ENCODE data around the gene DNAJC4. TPM values are rescaled to one million over a fixed set of nuclear protein-coding genes. Genes with fewer than 3 reads are reported as not detected.

DNAJC4 gene
- total and polyA plus RNA-seq, 9 of the 15 experiments (the other 6 are each of a cell fraction or from before 2014, with no cell fraction given): 4.0 to 32.6 (median 19.9) TPM

GRCh38 chr11:64269540-64270220 lies 39.3 kb downstream of the DNAJC4 start (continued):
- TF ChIP-seq, protein P1, sequence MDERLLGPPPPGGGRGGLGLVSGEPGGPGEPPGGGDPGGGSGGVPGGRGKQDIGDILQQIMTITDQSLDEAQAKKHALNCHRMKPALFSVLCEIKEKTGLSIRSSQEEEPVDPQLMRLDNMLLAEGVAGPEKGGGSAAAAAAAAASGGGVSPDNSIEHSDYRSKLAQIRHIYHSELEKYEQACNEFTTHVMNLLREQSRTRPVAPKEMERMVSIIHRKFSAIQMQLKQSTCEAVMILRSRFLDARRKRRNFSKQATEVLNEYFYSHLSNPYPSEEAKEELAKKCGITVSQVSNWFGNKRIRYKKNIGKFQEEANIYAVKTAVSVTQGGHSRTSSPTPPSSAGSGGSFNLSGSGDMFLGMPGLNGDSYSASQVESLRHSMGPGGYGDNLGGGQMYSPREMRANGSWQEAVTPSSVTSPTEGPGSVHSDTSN (CRISPR knock-in tag; IDR thresholded peaks at IDR 0.05; ENCODE audit: low read depth): no peak
- TF ChIP-seq, protein P1 (tag; conservative IDR thresholded peaks at IDR 0.05; ENCODE audit: low read depth): no peak
- TF ChIP-seq GABPB1 (CRISPR knock-in tag; IDR thresholded peaks at IDR 0.05): peak; percentile 99
- no peak for TF ChIP-seq STAG1 (CRISPR knock-in tag; IDR thresholded peaks at IDR 0.05; ENCODE audit: borderline replicate concordance)
- no peak for TF ChIP-seq HNRNPK (IDR thresholded peaks at IDR 0.05; ENCODE audit: low read depth, low read length, poor library complexity, severe bottlenecking)
- peak; percentile 56 for TF ChIP-seq PHF20 (IDR thresholded peaks at IDR 0.05; ENCODE audit: partially characterized antibody)
- no peak for TF ChIP-seq MCM3 (IDR thresholded peaks at IDR 0.05)
- no peak for TF ChIP-seq HMG20B (CRISPR knock-in tag; IDR thresholded peaks at IDR 0.05)
- TF ChIP-seq, protein P2, sequence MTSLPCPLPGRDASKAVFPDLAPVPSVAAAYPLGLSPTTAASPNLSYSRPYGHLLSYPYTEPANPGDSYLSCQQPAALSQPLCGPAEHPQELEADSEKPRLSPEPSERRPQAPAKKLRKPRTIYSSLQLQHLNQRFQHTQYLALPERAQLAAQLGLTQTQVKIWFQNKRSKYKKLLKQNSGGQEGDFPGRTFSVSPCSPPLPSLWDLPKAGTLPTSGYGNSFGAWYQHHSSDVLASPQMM (CRISPR knock-in tag; IDR thresholded peaks at IDR 0.05): no peak
- TF ChIP-seq ZNF644 (tag; IDR thresholded peaks at IDR 0.05; ENCODE audit: low read depth): no peak
- peak; percentile 77 for TF ChIP-seq ZNF12 (CRISPR knock-in tag; IDR thresholded peaks at IDR 0.05)
- TF ChIP-seq ZNF449 (CRISPR knock-in tag; IDR thresholded peaks at IDR 0.05): peak; percentile 57; the same call in 1 of the 2 replicates
- peak; percentile 100 for TF ChIP-seq NR2C1 (IDR thresholded peaks at IDR 0.05)
- peak; percentile 100 for TF ChIP-seq NR2C1 (tag; IDR thresholded peaks at IDR 0.05)
- TF ChIP-seq HNRNPLL (IDR thresholded peaks at IDR 0.05; ENCODE audit: low read depth, low read length, poor library complexity, severe bottlenecking): peak; percentile 65
- TF ChIP-seq CTBP1 (IDR thresholded peaks at IDR 0.05; ENCODE audit: borderline replicate concordance): no peak
- TF ChIP-seq, protein P3, sequence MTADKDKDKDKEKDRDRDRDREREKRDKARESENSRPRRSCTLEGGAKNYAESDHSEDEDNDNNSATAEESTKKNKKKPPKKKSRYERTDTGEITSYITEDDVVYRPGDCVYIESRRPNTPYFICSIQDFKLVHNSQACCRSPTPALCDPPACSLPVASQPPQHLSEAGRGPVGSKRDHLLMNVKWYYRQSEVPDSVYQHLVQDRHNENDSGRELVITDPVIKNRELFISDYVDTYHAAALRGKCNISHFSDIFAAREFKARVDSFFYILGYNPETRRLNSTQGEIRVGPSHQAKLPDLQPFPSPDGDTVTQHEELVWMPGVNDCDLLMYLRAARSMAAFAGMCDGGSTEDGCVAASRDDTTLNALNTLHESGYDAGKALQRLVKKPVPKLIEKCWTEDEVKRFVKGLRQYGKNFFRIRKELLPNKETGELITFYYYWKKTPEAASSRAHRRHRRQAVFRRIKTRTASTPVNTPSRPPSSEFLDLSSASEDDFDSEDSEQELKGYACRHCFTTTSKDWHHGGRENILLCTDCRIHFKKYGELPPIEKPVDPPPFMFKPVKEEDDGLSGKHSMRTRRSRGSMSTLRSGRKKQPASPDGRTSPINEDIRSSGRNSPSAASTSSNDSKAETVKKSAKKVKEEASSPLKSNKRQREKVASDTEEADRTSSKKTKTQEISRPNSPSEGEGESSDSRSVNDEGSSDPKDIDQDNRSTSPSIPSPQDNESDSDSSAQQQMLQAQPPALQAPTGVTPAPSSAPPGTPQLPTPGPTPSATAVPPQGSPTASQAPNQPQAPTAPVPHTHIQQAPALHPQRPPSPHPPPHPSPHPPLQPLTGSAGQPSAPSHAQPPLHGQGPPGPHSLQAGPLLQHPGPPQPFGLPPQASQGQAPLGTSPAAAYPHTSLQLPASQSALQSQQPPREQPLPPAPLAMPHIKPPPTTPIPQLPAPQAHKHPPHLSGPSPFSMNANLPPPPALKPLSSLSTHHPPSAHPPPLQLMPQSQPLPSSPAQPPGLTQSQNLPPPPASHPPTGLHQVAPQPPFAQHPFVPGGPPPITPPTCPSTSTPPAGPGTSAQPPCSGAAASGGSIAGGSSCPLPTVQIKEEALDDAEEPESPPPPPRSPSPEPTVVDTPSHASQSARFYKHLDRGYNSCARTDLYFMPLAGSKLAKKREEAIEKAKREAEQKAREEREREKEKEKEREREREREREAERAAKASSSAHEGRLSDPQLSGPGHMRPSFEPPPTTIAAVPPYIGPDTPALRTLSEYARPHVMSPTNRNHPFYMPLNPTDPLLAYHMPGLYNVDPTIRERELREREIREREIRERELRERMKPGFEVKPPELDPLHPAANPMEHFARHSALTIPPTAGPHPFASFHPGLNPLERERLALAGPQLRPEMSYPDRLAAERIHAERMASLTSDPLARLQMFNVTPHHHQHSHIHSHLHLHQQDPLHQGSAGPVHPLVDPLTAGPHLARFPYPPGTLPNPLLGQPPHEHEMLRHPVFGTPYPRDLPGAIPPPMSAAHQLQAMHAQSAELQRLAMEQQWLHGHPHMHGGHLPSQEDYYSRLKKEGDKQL (CRISPR knock-in tag; IDR thresholded peaks at IDR 0.05; ENCODE audit: borderline replicate concordance): no peak
